HG03378 (cell line): ENCODE measurements around the gene SLC1A2.

Experiments used
- ATAC-seq: cut with Tn5 transposase; IDR thresholded peaks from one replicate; pipeline ENCODE4 v1.9.1; 2021; ENCODE audit warnings: mild to moderate bottlenecking, moderate library complexity; ENCODE audit not compliant: unreplicated experiment

SLC1A2 gene

DNA sequence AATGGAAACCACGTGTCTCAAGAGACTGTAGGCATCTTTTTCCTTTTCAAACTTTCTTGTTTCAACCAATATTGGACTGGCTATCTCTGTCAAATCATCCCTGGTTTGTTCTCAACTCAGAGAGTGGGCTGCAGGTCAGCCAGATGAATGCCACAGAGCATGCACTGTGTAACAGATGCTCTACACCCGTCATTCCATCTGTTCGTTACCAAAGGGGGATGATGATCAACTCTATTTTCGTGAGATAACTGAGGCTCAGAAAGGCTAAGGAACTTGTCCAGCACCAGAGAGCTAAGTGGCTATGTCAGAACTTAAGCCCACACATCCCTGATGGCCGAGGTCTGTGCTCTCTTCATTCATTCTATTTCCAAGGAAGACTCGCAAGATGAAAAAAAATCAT lies 42.1 kb downstream of the SLC1A2 start:
- ATAC-seq = no peak

- ATAC-seq = no peak
Measured at GRCh38 chr11:35376613-35377012, 42.7 kb downstream of the SLC1A2 start.

DNA sequence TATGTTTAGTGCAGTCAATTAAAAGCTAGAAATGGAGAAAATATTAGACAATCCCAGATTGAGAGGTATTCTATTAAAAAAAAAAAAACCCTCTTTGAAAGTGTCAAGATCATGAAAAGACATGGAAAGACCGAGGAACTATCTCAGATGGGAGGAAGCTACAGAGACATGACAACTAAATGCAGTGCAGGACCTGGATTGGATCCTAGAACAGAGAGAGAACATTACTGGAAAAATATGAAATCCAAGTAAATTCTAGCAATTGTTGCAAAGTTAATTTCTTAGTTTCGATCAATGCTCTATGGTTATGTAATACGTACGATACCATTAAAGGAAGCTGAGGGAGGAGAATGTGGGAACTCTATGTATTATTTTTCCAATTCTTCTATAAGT lies 43.2 kb downstream of the SLC1A2 start:
- no peak for ATAC-seq

DNA sequence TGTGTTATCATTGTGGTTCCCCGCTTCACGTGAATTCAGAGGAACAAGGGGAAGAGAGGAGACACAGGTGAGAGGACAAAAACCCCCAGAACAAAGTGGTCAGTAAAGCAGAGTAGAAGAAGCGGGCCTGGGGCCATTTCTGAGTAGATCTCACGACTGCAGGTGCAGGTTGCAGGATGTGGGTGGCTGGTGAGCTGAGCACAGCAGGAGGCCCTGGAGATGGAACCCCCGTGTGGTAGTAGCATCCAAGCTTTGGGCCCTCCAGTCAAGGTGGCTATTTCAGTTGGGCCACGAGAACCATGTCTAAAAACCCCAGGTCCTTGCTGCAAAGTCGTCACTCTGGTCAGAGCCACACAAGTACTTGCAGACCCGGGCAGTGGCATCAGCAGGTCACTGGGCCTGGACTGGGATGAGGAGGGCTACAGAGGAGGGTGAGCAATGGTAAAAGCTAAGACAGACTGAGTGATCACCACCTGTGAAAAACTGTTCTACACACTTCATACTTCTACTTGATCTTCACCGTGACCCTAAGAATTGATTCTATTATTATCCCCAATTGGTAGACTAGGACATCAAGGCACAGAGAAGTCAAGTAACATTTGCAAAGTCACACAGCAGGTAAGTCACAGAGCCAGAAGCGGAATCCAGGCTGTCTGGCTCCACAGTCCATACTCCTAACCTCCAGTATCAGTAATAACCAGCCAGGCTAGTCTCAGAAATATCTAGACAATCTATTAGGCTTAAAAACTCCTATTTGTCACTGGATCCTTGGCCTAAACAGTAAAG lies 43.8 kb downstream of the SLC1A2 start:
- ATAC-seq = no peak

GRCh38 chr11:35373284-35373933 lies 45.9 kb downstream of the SLC1A2 start:
- no peak for ATAC-seq

- no peak for ATAC-seq
Measured at GRCh38 chr11:35372565-35373283, 46.6 kb downstream of the SLC1A2 start.

DNA sequence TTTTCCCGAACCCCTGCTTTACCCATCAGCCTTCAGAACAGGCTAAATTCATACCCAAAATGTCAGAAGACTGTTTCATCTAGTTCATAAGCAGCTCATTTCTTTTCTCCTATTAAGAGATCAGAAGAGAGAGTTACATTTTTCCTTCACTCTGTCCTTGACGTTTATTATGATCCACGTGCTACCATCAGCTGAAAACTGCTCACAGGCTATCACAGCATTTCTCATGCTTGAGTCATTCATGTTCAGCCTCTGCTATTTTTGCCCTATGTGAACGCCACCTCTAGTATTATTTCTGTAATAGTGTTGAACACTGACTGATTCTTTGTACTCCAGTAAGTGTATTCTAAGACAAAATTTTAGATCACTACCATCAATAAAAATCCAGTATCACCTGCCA lies 51.9 kb downstream of the SLC1A2 start:
- no peak for ATAC-seq

GRCh38 chr11:35366798-35367197 lies 52.6 kb downstream of the SLC1A2 start:
- ATAC-seq = no peak

DNA sequence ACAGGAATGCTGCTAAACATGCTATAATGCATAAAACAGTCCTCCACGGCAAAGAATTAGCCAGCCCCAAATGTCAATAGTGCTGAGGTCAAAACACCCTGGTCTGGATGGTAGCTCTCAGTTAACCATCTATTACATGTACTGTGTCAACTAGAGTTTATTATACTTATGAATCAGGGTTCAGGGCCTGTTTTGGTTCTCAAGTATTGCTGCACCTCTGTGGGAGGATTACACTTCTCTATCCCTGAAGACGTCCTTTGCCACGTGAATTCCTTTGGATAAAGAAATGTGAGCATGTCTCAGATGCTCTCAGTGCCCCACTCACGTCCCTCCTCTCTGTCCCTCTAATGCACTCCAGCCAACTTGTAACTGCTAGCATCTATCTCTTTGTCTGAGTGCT lies 53.4 kb downstream of the SLC1A2 start:
- no peak for ATAC-seq

DNA sequence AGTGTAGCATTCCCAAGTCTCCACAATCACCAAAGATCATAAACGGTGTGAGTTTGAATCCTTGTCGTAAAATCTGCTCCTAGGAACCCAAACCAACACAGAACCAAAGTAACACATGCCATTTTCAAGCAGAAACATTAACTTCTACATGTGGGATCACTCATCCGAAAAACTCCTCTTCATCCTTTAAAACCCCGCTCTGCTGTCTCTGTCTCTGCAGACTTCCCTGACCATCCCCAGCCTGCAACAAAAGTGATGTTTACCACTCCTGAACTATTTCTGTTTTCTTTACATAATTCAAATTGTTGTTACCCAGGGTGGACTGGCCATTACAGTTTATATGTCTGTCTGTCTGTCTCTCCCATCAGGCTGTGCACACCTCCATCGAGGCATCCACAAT lies 54.0 kb downstream of the SLC1A2 start:
- ATAC-seq = no peak

GRCh38 chr11:35363854-35364780 lies 55.2 kb downstream of the SLC1A2 start:
- no peak for ATAC-seq

GRCh38 chr11:35363246-35363801 lies 56.0 kb downstream of the SLC1A2 start:
- no peak for ATAC-seq

- ATAC-seq = no peak
Measured at GRCh38 chr11:35362521-35362980, 56.8 kb downstream of the SLC1A2 start.

DNA sequence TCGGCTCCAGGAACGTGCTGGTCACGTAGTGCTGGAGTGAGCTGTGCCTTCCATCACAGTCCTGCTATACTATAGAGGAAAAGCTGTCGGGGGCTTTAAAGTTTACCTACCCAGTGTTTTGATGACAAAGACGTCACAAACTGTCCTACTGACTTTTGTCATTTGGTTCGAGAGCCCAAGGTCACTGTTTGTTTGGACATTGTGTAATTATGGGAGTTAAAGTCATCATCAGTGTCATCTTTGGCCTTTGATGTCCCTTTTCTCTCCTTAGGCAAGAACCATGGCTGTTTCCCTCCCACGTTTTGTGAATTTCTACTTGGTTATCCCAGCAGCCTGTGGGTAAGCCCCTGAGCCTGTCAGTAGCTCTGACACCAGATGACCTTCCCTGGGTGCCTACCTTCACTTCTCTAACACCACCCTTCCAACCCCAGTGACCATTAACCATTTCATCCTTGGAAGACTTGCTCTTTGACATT lies 59.3 kb downstream of the SLC1A2 start:
- ATAC-seq = no peak

DNA sequence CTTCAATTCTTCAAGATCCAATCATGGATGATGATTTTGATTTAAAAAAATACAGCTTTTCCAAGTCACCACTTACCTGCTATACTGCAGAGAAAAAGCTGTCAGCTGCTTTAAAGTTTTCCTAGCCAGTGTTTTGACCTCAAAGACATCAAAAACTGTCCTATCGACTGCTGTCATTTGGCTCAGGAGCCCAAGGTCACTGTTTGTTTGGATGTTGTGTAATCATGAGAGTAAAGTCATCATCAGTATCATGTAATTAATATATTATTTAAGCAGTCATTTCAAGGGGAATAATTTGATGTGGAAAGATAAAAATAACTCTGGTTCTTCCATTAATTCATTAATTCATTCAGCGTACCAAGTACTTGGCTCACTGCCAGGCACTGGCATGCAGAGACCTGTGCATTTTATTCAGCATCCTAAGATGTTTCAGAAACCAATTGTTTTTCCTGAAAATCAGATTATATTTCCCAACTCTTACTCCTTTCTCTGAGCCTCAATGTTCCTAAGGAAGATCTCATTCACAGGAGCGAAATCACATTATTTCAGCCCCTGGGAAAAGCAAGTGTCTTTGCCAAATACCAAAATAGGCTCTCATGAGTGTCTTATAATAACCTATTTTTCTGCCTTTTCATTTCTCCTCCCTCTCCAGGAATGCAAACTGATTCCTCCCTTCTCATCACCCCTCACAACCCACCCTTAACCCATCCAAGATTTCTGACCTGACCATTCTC lies 59.9 kb downstream of the SLC1A2 start:
- ATAC-seq = no peak

GRCh38 chr11:35358391-35358790 lies 61.0 kb downstream of the SLC1A2 start:
- no peak for ATAC-seq

GRCh38 chr11:35357923-35358322 lies 61.4 kb downstream of the SLC1A2 start:
- ATAC-seq = no peak

DNA sequence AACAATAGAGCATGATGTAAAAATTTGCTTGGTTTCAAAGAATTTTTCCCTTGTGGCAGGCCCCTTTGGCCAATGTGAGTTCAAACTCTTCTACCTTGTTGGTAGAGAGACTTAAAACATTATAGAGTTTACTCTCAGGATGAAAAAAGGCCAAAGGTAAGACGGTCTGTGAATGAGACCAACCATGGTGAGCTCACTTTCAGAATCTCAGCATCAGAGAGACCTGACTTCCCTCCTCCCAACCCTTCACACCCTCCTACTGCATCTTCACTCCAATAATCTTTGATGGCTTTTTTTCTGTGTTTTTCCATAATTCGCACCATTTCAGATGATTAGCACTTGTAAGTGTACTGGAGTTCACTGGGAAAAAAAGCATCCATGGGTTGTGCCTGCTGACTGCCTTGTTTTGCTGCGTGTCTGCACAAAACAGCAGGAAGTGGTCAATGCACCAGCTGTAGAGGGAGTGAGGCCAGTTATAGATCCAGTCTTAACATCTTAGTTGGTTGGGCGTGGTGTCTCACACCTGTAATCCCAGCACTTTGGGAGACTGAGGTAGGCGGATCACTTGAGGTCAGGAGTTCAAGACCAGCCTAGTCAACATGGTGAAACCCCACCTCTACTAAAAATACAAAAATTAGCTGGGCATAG lies 64.1 kb downstream of the SLC1A2 start:
- ATAC-seq = no peak

- ATAC-seq = no peak
Measured at GRCh38 chr11:35354644-35355043, 64.7 kb downstream of the SLC1A2 start.
